ENCODE data around the gene TESK2.

Gene TESK2

DNA sequence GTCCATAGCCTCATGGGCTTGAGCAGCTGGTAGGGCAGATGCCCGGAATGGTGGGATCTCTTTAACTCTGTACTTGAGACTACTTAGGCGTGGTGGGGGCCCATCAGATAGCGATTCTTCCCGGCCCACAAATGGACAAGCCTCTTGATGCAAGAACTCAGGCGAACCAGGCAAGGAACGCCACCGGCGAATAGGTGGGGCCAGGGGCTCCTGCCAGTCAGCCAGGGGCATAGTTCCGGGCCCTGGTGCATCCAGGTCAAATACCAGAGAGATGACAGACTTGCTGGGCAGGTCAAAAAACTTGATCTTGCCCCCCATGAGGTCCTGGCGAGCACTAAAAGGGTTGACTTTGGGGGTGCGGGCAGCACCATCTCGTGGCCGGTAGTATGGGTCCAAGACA lies 145.9 kb downstream of the TESK2 start:
- Histone ChIP-seq H3F3A (ENCODE audit: low read depth) (no peaks in the 10 kb centered on the region), H3K4me1 (ENCODE audit: insufficient read depth, low read length, poor library complexity, severe bottlenecking) (peaks cover 26% of the 10 kb centered on the region), H3K4me3 (ENCODE audit: low read length, poor library complexity, severe bottlenecking) (no peak overlapping the region), H2AFZ (ENCODE audit: low read length) (no peak overlapping the region), H3K36me3 (ENCODE audit: insufficient read depth, low read length) (peaks cover 45% of the 10 kb centered on the region; the same call in 1 of the 2 replicates), H4K20me1 (ENCODE audit: insufficient read depth, low read length, poor library complexity, severe bottlenecking) (peaks cover 30% of the 10 kb centered on the region), H3K9me2 (replicated peaks; ENCODE audit: low read depth, low read length) (no peaks in the 10 kb centered on the region), H3K27me3 (ENCODE audit: insufficient read depth, low read length, poor library complexity, severe bottlenecking) (no peaks in the 10 kb centered on the region), H3K9me3 (ENCODE audit: insufficient read depth, low read depth, low read length) (no peaks in the 10 kb centered on the region), H3K4me2 (ENCODE audit: low read depth, low read length, poor library complexity, severe bottlenecking) (no peak overlapping the region), H3K9ac (ENCODE audit: low read depth, low read length, poor library complexity, severe bottlenecking) (no peak overlapping the region), H3K79me2 (ENCODE audit: insufficient read depth, low read length) (peaks cover 45% of the 10 kb centered on the region)
- TF ChIP-seq, protein P1, sequence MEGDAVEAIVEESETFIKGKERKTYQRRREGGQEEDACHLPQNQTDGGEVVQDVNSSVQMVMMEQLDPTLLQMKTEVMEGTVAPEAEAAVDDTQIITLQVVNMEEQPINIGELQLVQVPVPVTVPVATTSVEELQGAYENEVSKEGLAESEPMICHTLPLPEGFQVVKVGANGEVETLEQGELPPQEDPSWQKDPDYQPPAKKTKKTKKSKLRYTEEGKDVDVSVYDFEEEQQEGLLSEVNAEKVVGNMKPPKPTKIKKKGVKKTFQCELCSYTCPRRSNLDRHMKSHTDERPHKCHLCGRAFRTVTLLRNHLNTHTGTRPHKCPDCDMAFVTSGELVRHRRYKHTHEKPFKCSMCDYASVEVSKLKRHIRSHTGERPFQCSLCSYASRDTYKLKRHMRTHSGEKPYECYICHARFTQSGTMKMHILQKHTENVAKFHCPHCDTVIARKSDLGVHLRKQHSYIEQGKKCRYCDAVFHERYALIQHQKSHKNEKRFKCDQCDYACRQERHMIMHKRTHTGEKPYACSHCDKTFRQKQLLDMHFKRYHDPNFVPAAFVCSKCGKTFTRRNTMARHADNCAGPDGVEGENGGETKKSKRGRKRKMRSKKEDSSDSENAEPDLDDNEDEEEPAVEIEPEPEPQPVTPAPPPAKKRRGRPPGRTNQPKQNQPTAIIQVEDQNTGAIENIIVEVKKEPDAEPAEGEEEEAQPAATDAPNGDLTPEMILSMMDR (conservative IDR thresholded peaks at IDR 0.05; ENCODE audit: low read length) = no peak
- no peak for TF ChIP-seq EZH2phosphoT487 (IDR thresholded peaks at IDR 0.05; ENCODE audit: borderline replicate concordance)

DNA sequence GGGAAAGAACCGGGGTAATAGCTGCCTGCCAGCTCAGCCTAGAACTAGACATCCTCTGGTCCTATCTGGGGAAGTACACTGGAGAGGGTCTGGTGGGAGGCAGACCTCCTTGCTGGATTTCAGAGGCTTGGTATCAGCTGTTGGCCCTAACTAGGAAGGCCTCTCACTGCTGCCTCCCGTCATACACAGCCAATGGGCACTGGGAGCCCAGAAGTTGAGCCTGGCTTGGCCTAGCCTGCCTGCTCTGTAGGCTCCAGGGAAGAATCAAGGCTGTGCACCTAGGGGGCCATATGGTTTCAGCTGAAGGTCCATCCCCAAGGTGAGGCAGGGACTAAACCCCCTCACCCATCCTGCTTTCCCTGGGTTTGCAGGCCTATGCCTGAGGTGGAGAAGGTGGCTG lies 146.5 kb downstream of the TESK2 start:
- H2AFZ ChIP-seq (ENCODE audit: low read length) = no peak overlapping the region
- H3K4me2 ChIP-seq (ENCODE audit: low read depth, low read length, poor library complexity, severe bottlenecking) = no peak overlapping the region
- no peak overlapping the region for H3K4me3 ChIP-seq (ENCODE audit: low read length, poor library complexity, severe bottlenecking)
- H3K79me2 ChIP-seq (ENCODE audit: insufficient read depth, low read length) = peaks cover 47% of the 10 kb centered on the region
- peaks cover 30% of the 10 kb centered on the region for H4K20me1 ChIP-seq (ENCODE audit: insufficient read depth, low read length, poor library complexity, severe bottlenecking)
- H3K9me3 ChIP-seq (ENCODE audit: insufficient read depth, low read depth, low read length) = no peaks in the 10 kb centered on the region
- no peaks in the 10 kb centered on the region for H3K27me3 ChIP-seq (ENCODE audit: insufficient read depth, low read length, poor library complexity, severe bottlenecking)
- H3K4me1 ChIP-seq (ENCODE audit: insufficient read depth, low read length, poor library complexity, severe bottlenecking) = peaks cover 26% of the 10 kb centered on the region
- H3K36me3 ChIP-seq (ENCODE audit: insufficient read depth, low read length) = peaks cover 45% of the 10 kb centered on the region; the same call in 1 of the 2 replicates
- no peaks in the 10 kb centered on the region for H3F3A ChIP-seq (ENCODE audit: low read depth)
- H3K9ac ChIP-seq (ENCODE audit: low read depth, low read length, poor library complexity, severe bottlenecking) = no peak overlapping the region
- no peaks in the 10 kb centered on the region for H3K9me2 ChIP-seq (replicated peaks; ENCODE audit: low read depth, low read length)
- TF ChIP-seq EZH2phosphoT487 (IDR thresholded peaks at IDR 0.05; ENCODE audit: borderline replicate concordance) = no peak
- TF ChIP-seq, protein P1 (conservative IDR thresholded peaks at IDR 0.05; ENCODE audit: low read length) = no peak

DNA sequence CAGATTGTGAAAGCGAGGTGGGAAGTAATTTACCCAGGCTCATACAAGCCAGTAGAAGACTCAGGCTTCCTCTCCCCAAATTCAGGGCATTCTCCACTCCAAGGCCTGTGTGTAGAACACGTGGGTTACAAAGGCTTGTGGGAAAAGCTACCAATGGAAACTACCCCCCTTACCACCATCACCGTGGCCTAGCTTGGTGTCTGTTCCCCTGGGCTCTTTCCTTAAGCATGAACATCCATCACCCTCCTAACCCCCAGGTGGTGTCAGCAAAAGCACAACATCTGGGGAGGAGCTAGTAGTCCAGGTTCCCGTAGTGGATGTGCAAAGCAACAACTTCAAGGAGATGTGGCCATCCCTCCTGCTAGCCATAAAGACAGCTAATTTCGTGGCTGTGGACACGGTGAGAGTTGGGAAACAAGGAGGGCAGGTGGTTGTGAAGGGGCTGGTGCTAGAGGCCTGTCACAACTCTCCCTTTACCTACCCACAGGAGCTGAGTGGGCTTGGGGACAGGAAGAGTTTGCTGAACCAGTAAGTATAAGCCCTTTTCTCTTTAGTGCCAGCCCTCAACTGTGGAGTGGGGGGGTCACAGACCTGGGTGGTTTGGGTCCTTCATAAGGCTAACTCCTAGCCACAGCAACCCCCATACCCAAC lies 150.0 kb downstream of the TESK2 start:
- no peak for TF ChIP-seq EZH2phosphoT487 (IDR thresholded peaks at IDR 0.05; ENCODE audit: borderline replicate concordance)
- peak overlapping the region; percentile 30; the same call in 1 of the 2 replicates for H2AFZ ChIP-seq (ENCODE audit: low read length)
- H3K36me3 ChIP-seq (ENCODE audit: insufficient read depth, low read length) = peaks cover 39% of the 10 kb centered on the region; the same call in 1 of the 2 replicates
- no peaks in the 10 kb centered on the region for H3F3A ChIP-seq (ENCODE audit: low read depth)
- H3K9ac ChIP-seq (ENCODE audit: low read depth, low read length, poor library complexity, severe bottlenecking) = peak overlapping the region; percentile 93
- no peaks in the 10 kb centered on the region for H3K27me3 ChIP-seq (ENCODE audit: insufficient read depth, low read length, poor library complexity, severe bottlenecking)
- peaks cover 46% of the 10 kb centered on the region for H3K4me1 ChIP-seq (ENCODE audit: insufficient read depth, low read length, poor library complexity, severe bottlenecking)
- H3K4me3 ChIP-seq (ENCODE audit: low read length, poor library complexity, severe bottlenecking) = peak overlapping the region; percentile 96
- no peaks in the 10 kb centered on the region for H3K9me3 ChIP-seq (ENCODE audit: insufficient read depth, low read depth, low read length)
- no peaks in the 10 kb centered on the region for H3K9me2 ChIP-seq (replicated peaks; ENCODE audit: low read depth, low read length)
- H3K79me2 ChIP-seq (ENCODE audit: insufficient read depth, low read length) = peaks cover 70% of the 10 kb centered on the region
- peaks cover 30% of the 10 kb centered on the region for H4K20me1 ChIP-seq (ENCODE audit: insufficient read depth, low read length, poor library complexity, severe bottlenecking)
- H3K4me2 ChIP-seq (ENCODE audit: low read depth, low read length, poor library complexity, severe bottlenecking) = peak overlapping the region; percentile 100
